GM12878 (cell line): ENCODE results near the gene MAD1L1. TPM values are rescaled to one million over a fixed set of nuclear protein-coding genes. Genes with fewer than 3 reads are reported as not detected.

Source experiments
- ATAC-seq: fragments of 200-7000 bp; cut with Tn5 transposase; 3 replicates; pipeline ENCODE4 v1.9.1; 2020; ENCODE audit warnings: mild to moderate bottlenecking, moderate library complexity
- BruUV-seq: library from RNA; stranded (reverse); fragments of 400-500 nt; replicated peaks from 2 replicates; lab custom pipeline; 2021; lab: Mats Ljungman, UMichigan
- CTCF ChIA-PET: fragments of 300-600 bp; sonication (Branson Sonifier 250); formaldehyde crosslinking; extraction: SDS; loops from one replicate; lab custom pipeline; 2021; ENCODE audit warnings: inconsistent platforms; lab: Yijun Ruan, JAX
- POLR2A ChIA-PET: fragments of 350-600 bp; formaldehyde crosslinking; extraction: SDS; loops from one replicate; lab custom pipeline; 2021; ENCODE audit warnings: inconsistent platforms; lab: Charles Lee
- RAD21 ChIA-PET: fragments of 300-600 bp; sonication (Branson Sonifier 250); formaldehyde crosslinking; loops from one replicate; lab custom pipeline; 2023; ENCODE audit warnings: antibody characterized with exemption; ENCODE audit not compliant: unreplicated experiment; lab: Charles Lee
- SMC1A ChIA-PET: fragments of 300-600 bp; sonication (Branson Sonifier 250); formaldehyde crosslinking; loops from one replicate; lab custom pipeline; 2023; ENCODE audit not compliant: unreplicated experiment, uncharacterized antibody; lab: Charles Lee
- DNase-seq: peaks from one replicate; pipeline ENCODE4 v3.0.0-alpha.2; 2011; ENCODE audit warnings: low read depth, low spot score
- FAIRE-seq: peaks from 3 replicates; lab custom pipeline; 2011; peaks lifted over from hg19 to GRCh38; lab: Jason Lieb, UNC
- H2AFZ ChIP-seq: 2 replicates; pipeline ENCODE4 v1.6.0; 2011; ENCODE audit warnings: low read depth, low read length, control low read depth; ENCODE audit not compliant: control insufficient read depth
- H3K27ac ChIP-seq: 2 replicates; pipeline ENCODE4 v1.5.1; 2011; ENCODE audit warnings: control low read depth; ENCODE audit not compliant: control insufficient read depth, insufficient read depth
- H3K27me3 ChIP-seq, 2 experiments: replicated peaks in 1 of 2; 2 replicates each; pipeline versions ENCODE4 v1.6.0 to v1.6.1; 2011; ENCODE audit warnings: low read length in 1 of 2; ENCODE audit not compliant: control insufficient read depth in 2 of 2, insufficient read depth in 2 of 2
- H3K36me3 ChIP-seq, 2 experiments: 2 replicates each; pipeline ENCODE4 v1.5.1; 2011; ENCODE audit warnings: low read length in 1 of 2; ENCODE audit not compliant: control insufficient read depth in 2 of 2, insufficient read depth in 2 of 2
- H3K4me1 ChIP-seq: 2 replicates; pipeline ENCODE4 v1.6.1; 2011; ENCODE audit warnings: mild to moderate bottlenecking, low read length, moderate library complexity, mixed read lengths; ENCODE audit not compliant: control insufficient read depth, insufficient read depth
- H3K4me2 ChIP-seq: 2 replicates; pipeline ENCODE4 v1.6.0; 2011; ENCODE audit warnings: control low read depth; ENCODE audit not compliant: control insufficient read depth, insufficient read depth
- H3K4me3 ChIP-seq: fragments of 200-600 bp; sonication (generic); 2 replicates; pipeline ENCODE4 v1.5.1; 2016
- H3K79me2 ChIP-seq: 2 replicates; pipeline ENCODE4 v1.6.0; 2011; ENCODE audit warnings: low read length; ENCODE audit not compliant: control insufficient read depth, insufficient read depth
- H3K9ac ChIP-seq: 2 replicates; pipeline ENCODE4 v1.8.0; 2011; ENCODE audit warnings: low read length, control low read depth, mixed read lengths; ENCODE audit not compliant: control insufficient read depth, insufficient read depth
- H3K9me3 ChIP-seq: replicated peaks from 3 replicates; pipeline ENCODE4 v1.5.1; 2011; ENCODE audit warnings: mild to moderate bottlenecking, low read length; ENCODE audit not compliant: control insufficient read depth, insufficient read depth
- H4K20me1 ChIP-seq: 2 replicates; pipeline ENCODE4 v1.6.0; 2011; ENCODE audit not compliant: control insufficient read depth, insufficient read depth
- BHLHE40 ChIP-seq, 2 experiments: fragments of 450-650 bp in 1 of 2; IDR thresholded peaks; 2 replicates each; pipeline ENCODE4 v1.6.1; 2011 to 2017; ENCODE audit warnings: low read depth in 2 of 2, borderline replicate concordance in 1 of 2, improper control_type of control experiment in 1 of 2, low read length in 1 of 2, mild to moderate bottlenecking in 1 of 2
- USF2 ChIP-seq: IDR thresholded peaks from 2 replicates; pipeline ENCODE4 v1.6.1; 2011; ENCODE audit warnings: low read depth, low read length, improper control_type of control experiment, borderline replicate concordance
- WGBS: methylation state at CpG from one replicate; pipeline ENCODE4 v1.1.6; 2016; ENCODE audit warnings: low lambda C conversion rate; ENCODE audit not compliant: insufficient replicate concordance, insufficient coverage; ENCODE audit errors: missing lambda C conversion rate; 5-methylcytosine and 5-hydroxymethylcytosine counted together
- in situ Hi-C: fragments of 300-500 bp; cut with MboI; formaldehyde crosslinking; loops from 9 replicates; pipeline ENCODE4 v1.14.3; 2018; ENCODE audit warnings: mixed read lengths
- intact Hi-C: fragments of 100-400 bp; cut with micrococcal nuclease; formaldehyde crosslinking; loops from one replicate; pipeline ENCODE4 v1.14.2; 2022; ENCODE audit not compliant: unreplicated experiment
- polyA plus RNA-seq, 11 experiments: library from polyadenylated mRNA; depleted of rRNA in 4 of 11; unstranded in 6 of 11; stranded (reverse) in 5 of 11; fragments of >200 nt; fragmentation: Nextera tagmentation in 4 of 11; fragmentation: Illumina TruSeq in 1 of 11; extraction: Ambion mirVana in 4 of 11; extraction: Trizol in 1 of 11; gene quantifications; 1 replicate in 1 of 11; 2 replicates in 10 of 11; pipeline versions ENCODE4 v1.2.1 to v1.2.3, GENCODE V29; 2011 to 2016; ENCODE audit warnings: inconsistent platforms in 2 of 11, missing spikeins in 2 of 11, low read depth in 1 of 11
- total RNA-seq, 4 experiments: library from RNA; depleted of rRNA in 3 of 4; stranded (reverse); fragments of >200 nt in 3 of 4; fragmentation: Illumina TruSeq in 1 of 4; extraction: Trizol in 1 of 4; gene quantifications; 2 replicates each; pipeline versions ENCODE4 v1.2.1 to v1.2.3, GENCODE V29; 2013 to 2021

Gene MAD1L1
- total and polyA plus RNA-seq, 10 of the 15 experiments (the other 5 are each of a cell fraction or from before 2014, with no cell fraction given) = 2.2 to 76.8 (median 38.3) TPM

GRCh38 chr7:2169923-2170575, 62.7 kb downstream of the MAD1L1 start:
- RAD21 ChIA-PET = no interaction called here
- TF ChIP-seq USF2 (no peak), BHLHE40 (IDR thresholded peaks at IDR 0.05; ENCODE audit: borderline replicate concordance in 1 of 2, low read depth in 2 of 2, low read length in 1 of 2) (0 out of 4 replicates have a peak, but pooled peaks of 1 of the 2 experiments have one; percentile 4)
- no TSS peak for BruUV-seq
- ATAC-seq = no peak
- POLR2A ChIA-PET = no interaction called here
- DNase-seq = no peak
- Histone ChIP-seq H3K79me2 (no peaks in the 10 kb centered on the region), H3K4me2 (no peak overlapping the region), H3K36me3 (peaks cover 3 to 4% of the 10 kb centered on the region in 2 experiments; a peak in 3 of 4 replicates), H4K20me1 (no peaks in the 10 kb centered on the region), H3K4me1 (peaks cover 22% of the 10 kb centered on the region), H3K27me3 (no peaks in the 10 kb centered on the region), H3K4me3 (no peak overlapping the region), H3K27ac (no peak overlapping the region), H3K9me3 (no peaks in the 10 kb centered on the region; the same call in 2 of the 3 replicates), H3K9ac (no peak overlapping the region), H2AFZ (no peak overlapping the region)
- in situ Hi-C loops (no loop called here), intact Hi-C loops (loop anchor here (5.0 kb wide), 1 partner anchor 68 kb away; no protein-coding TSS in a partner anchor)
- SMC1A ChIA-PET = interaction anchor here (5.2 kb wide), 1 partner anchor 11 kb away, joined by 56 read pairs; no protein-coding TSS in a partner anchor
- no peak for FAIRE-seq
- WGBS = 92% methylated on average over 16 of the region's 17 CpGs
- CTCF ChIA-PET = interaction anchor here (0.9 kb wide), 1 partner anchor 11 kb away, joined by 3 read pairs; no protein-coding TSS in a partner anchor
